ENCODE results near the gene VTI1A.
"Not testable (repeated sequence)": the region's sequence is repeated elsewhere in the genome, so short reads cannot be mapped to it uniquely, and the experiment has no call there.

The VTI1A gene

GRCh38 chr10:112446855-112447619 is at the start of gene VTI1A, which contains the start of gene ZDHHC6:
Gene VTI1A (plus strand): TSS chr10:112447215. CDS start chr10:112447374, 159 bp downstream.
Gene ZDHHC6 (minus strand): TSS chr10:112446914. CDS start chr10:112445436, 1,478 bp downstream.
- DNase-seq: peak; percentile 93

- no peak for DNase-seq
Measured at GRCh38 chr10:112397592-112397991, 49.4 kb upstream of the VTI1A start.

GRCh38 chr10:112402917-112403316 is 44.1 kb upstream of the VTI1A start:
- no peak for DNase-seq

- no peak for DNase-seq
Measured at GRCh38 chr10:112404617-112405016, 42.4 kb upstream of the VTI1A start.

GRCh38 chr10:112406806-112407205 is 40.2 kb upstream of the VTI1A start:
- DNase-seq: not testable (repeated sequence)

GRCh38 chr10:112407696-112408095 is 39.3 kb upstream of the VTI1A start:
- no peak for DNase-seq

GRCh38 chr10:112409299-112409698 is 37.7 kb upstream of the VTI1A start:
- DNase-seq: no peak

GRCh38 chr10:112409755-112410154 is 37.3 kb upstream of the VTI1A start:
- no peak for DNase-seq

GRCh38 chr10:112412696-112413095 is 34.3 kb upstream of the VTI1A start:
- no peak for DNase-seq

GRCh38 chr10:112421731-112422130 is 25.3 kb upstream of the VTI1A start:
- no peak for DNase-seq

- no peak for DNase-seq
Measured at GRCh38 chr10:112424651-112425050, 22.4 kb upstream of the VTI1A start.

- DNase-seq: no peak
Measured at GRCh38 chr10:112426111-112426510, 20.9 kb upstream of the VTI1A start.

- DNase-seq: no peak
Measured at GRCh38 chr10:112429147-112429546, 17.9 kb upstream of the VTI1A start.

GRCh38 chr10:112429654-112430230 is 17.3 kb upstream of the VTI1A start:
- DNase-seq: no peak

GRCh38 chr10:112433136-112433535 is 13.9 kb upstream of the VTI1A start:
- DNase-seq: no peak

- no peak for DNase-seq
Measured at GRCh38 chr10:112434988-112435619, 11.9 kb upstream of the VTI1A start.

- no peak for DNase-seq
Measured at GRCh38 chr10:112438356-112438755, 8.7 kb upstream of the VTI1A start.

GRCh38 chr10:112441520-112441919 is 5.5 kb upstream of the VTI1A start:
- no peak for DNase-seq

- no peak for DNase-seq
Measured at GRCh38 chr10:112442063-112442462, 5.0 kb upstream of the VTI1A start.

GRCh38 chr10:112446055-112446854 is 760 bp upstream of the VTI1A start:
- no peak for DNase-seq

- DNase-seq: no peak
Measured at GRCh38 chr10:112447620-112447928, 559 bp downstream of the VTI1A start.

- DNase-seq: no peak
Measured at GRCh38 chr10:112448888-112449287, 1.9 kb downstream of the VTI1A start.
